HG02884 (cell line): ENCODE data around the gene SH3GL3.

Experiments
- ATAC-seq: cut with Tn5 transposase; IDR thresholded peaks from one replicate; pipeline ENCODE4 v1.9.1; 2021; ENCODE audit warnings: mild to moderate bottlenecking, moderate library complexity; ENCODE audit not compliant: unreplicated experiment

Gene SH3GL3

DNA sequence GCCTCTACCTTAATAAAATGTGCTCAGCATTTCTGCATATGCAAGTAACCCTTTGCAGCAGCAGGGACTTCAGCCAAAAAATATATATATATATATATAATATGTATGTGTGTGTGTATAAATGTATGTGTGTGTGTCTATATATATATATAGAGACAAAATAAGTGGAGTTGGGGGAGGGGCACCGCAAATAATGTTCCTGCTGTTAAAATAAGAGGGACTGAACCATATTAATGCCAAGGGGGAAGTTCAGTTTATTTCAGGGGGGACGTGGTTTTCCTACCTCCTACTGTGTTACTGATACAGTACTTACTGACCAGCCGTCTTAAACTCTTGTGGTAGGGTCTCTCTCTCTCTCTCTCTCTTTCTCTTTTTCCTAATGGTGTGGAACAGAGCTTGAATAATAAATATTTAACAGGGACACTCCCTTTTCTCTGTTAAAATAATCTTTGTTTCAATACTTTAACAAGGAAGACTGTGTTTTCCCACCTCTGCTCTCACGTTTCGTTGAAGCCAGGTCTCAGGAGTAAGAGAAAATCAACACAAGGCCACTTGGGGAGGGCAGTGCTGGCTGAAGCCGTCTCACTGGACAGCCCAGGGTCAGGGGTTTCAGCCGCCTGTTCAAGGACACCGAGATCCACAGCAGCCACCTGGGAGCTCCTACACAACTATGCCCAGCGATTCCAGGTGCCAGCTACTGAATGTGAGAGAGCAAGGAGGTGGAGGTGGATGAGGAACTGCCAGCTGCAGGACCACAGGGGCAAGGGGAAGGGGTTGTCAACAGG is 164.0 kb downstream of the SH3GL3 start:
- no peak for ATAC-seq

DNA sequence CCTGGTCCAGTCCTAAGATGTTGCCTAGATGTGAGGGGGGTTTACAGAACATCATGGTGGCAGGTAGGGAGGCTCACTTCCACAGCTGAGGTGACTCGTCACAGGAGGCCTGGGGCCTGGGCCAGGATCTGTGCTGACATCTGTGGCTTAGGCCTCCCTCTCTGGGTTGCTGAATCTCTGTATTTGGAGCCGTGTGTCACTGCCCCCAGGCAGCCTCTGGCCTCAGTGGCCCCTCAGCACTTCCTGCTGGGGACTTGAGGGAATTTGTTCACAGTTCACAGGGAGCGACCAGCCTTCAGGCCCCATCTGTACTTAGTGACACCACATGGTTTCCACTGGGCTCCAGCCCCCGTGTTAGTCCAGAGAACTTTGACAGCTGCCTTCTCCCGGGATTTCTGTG is 165.1 kb downstream of the SH3GL3 start:
- no peak for ATAC-seq

DNA sequence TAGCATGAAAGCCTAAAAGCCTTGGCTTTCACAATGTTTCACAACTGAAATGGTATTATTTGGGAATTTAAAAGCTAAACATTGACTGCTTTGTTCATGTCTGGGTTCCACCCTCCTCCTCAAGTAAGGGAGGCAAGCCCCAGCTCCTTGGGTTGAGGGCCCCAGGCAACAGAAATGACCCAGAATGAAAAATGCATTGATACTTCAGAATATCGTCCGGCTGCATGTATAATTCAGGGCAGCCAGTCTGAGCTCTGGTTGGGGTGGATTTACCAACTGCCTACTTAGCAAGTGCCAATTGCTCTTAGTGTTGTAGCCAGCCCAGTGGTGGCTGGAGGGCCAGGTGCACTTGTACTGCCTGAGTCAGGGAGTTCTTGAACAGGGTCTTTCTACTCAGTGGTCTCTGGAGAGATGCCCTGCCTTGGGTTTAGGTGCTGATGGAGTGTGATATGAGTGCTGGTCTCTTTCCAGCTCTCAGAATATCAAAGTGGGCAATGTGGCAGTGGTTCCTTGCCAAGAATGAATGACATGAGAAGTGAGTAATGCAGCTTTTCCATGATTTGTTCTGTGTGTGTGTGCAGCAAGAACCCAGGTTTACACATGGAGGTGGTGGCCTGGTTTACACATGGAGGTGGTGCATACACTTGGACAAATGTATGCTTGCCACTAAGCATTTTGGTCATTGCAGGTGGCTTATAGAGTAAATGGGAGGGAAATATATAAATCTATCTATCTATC is 165.9 kb downstream of the SH3GL3 start:
- no peak for ATAC-seq

DNA sequence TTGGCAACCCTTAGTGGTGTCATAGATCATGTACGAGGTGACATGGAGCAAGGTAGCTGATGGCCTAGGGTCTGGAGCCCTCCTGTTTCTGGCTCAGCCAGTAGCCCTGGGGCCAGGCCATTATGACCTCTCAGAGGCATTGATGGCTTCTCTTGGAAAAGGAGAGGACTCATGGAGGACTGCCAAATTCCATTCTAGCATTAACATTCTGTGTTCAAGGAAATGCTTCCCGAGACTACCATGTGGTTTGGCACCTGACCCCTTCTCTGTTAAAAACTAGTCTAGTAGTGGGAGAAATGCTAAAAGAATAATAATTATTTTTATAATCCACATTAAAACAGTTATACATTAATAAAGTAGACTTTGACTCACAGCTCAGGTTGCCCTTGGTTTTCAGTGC is 166.6 kb downstream of the SH3GL3 start:
- no peak for ATAC-seq

DNA sequence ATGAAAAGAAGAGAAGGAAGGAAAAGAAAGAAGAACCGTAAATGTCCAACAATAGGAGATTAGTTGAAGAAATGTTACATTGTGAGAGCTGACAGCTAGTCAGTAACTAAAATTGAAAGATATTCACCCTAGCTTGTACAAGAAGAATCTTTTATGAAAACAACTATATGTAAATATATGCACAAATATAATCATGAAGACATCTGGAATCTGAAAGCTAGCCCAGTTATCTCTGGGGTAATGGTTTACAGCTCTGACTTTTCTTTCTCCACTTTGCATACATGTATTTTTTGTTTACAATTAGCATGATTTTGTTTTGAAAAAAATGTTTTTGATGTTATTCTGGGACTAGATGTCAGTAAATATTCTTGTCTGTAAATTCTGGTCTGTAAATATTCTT is 169.7 kb downstream of the SH3GL3 start:
- ATAC-seq, result no peak

DNA sequence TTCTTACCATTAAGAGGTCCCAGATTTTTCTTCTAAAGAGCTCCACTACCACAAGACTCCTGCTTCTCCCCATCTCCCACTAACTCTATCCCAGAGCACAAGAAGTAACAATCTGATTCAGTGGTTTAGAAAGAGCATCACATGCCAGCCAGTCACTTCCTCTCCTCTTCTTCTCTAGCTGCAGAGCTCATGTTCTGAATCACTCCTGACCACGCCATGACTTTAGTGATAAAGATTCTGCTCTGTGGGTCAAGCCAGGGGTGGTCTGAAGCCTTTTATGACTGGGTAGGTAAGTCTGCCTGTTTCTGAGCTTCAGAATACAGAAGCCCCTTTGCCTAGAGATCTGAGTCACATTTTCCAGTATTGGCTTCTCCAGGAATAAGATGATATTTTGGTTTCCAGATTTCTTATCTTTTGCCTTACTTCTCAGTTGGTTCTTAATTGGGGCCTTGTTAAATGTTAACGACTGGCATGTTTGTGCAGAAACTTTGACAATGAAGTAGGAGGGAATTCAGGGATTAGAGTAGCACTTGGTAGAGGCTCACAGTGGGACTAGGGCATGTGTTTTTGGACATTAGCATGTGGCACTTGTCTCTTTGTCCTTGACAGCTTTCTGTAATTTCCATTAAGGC is 179.1 kb downstream of the SH3GL3 start:
- no peak for ATAC-seq

DNA sequence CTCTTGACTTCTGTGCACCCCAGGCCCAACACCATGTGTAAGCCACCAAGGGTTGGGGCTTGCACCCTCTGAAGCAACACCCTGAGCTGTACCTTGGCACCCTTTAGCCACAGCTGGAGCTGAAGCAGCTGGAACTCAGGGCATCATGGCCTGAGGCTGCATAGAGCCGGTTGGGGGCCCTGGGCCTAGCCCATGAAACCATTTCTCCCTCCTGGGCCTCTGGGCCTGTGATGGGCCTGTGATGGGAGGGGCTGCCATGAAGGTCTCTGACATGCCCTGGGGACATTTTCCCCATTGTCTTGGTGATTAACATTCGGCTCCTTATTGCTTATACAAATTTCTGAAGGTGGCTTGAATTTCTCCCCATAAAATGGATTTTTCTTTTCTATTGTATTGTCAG is 184.4 kb downstream of the SH3GL3 start:
- no peak for ATAC-seq

DNA sequence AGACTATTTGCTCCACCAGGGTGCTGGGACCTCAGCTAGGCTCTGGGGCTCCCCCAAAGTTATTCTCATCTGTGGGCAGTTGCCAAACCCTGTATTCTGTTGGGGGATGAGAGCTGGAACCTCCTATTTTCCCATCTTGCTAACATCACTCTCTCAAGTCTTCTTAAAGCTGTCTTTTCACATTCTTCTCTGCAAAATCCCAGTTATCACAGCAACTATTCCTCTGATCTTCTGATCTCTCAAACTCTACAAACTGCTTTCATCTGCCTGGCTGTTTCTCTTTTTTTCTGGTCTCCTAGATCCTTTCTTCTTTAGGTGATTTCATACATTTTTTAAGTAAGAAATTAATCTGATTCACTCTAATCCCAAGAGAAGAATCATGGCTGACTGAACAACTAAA is 196.1 kb downstream of the SH3GL3 start:
- no peak for ATAC-seq

DNA sequence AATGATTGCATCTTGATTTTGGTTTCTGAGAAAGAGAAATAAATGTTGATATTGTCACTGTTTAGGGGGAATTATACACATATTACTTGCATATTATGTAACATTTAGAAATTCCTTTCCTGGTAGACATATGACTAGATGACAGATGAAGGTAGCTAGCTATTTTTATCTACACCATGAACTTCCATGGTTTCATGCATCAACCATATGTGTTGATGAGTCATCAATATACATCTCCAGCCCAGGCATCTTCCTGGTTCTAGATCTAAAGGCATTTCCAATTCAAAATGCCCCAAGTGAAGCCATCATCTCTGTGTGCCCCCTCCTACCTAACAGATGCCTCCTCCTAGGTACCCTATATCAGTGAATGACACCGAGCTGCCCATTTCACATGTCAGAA is 197.3 kb downstream of the SH3GL3 start:
- no peak for ATAC-seq

DNA sequence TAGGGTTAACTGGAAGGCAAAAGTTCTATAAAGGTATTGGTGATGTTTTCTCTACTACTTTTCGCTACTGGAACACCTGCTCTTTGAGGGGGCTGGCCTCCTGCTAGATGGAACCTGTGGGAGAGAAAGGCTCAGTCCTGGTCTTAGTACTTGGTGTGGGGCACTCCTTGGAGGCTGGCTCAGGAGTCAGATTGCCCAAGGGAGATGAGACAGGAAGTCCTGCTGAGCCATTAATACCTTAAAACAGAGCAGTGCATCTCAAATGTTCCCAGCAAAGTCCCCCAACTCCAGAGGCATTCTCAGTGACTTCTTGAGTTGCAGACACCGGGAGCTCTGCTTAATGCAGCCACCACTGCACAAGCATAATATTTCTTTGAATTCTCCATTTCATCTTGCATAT is 203.7 kb downstream of the SH3GL3 start:
- no peak for ATAC-seq

DNA sequence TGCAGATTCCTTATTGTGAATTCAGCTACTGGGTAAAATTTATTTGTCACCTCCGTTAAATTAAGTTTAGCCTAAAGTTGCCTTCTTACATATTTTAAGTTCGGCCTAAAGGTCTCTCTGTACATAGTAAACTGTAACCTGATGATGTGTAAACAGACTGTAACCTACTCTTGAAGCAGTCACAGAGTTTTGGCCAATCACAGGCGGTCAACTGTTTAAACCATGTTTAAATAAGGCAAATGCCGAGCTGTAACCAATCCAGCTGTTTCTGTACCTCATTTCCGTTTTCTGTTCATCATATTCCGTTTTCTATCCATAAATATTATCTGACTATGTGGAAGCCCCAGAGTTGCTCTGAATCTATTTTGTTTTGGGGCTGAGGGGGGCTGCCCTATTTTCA is 204.4 kb downstream of the SH3GL3 start:
- ATAC-seq, result no peak

DNA sequence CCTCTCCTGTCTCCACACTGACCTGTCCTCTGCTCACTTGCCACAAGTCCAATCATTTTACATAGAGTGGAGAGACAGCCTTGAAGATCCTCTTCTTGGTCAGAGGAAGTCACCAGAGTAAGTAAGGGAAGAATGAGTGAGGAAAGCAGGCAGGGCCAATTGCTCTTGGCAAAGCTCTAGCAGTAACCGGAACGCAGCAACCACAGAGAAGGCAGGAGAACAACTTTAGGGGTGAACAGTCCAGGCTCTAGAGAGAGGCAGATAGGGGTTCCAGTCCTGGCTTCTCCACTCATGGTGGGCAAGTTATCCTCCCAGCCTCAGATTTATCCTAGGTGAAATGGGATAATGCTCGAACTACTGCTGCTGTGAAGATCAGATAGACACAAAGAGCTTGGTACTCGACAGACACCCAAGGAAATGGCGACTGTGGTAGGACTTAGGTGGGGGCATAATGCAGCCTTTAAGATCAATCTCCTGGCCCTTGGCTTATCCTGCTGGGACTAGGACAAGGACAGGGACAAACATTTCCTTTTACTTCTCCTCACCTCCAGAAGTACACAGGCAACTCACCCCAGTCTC is 205.6 kb downstream of the SH3GL3 start:
- ATAC-seq, result no peak

DNA sequence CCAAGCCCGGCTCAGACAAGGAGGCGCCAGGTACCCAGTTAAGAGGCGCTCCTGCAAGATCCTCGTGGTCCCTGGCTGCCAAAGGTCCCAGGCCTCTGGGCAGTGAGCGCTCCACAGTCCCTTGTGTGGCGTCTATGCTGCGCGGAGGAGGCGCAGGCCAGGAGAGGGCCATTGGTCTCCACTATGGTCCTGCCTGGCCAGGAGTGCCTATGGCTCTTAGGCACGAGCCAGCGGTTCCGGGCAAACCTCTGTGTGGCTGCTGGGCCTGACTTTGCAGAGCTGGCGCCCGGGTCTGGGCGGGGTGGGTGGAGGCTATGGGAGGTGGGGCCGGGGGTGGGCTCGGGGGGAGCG is 206.1 kb downstream of the SH3GL3 start:
- ATAC-seq, result no peak

DNA sequence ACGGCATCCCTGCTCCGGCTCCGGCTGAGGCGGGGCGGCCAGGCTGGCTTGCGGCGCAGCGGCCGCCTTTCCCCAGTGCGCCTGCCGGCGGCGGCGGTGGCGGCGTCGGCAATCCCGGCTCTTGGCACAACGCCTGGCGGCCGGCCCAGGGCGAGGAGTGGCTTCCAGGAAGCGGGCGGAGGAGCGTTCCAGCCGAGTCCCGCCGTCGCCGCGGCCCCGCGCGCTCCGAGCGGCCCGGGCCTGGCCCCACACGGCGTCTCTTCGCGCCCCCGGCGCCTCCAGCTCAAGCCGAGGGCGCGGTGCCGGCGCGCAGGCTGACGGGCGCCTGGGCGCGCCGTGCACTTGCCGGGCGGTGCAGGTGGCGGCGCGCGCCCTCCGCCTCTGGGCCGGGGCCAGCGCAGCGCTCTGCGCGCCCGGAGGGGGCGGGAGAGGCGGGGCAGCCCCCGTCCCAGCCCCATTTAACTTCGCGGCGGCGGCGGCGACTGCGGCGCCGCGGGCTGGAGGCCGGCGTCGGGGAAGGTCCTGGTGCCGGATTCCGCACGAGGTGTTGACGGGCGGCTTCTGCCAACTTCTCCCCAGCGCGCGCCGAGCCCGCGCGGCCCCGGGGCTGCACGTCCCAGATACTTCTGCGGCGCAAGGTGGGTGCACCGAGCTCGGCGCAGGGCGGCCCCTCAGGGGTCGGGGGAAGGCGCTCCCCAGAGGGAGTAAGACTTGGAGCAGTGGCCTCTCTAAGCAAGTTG is 206.7 kb downstream of the SH3GL3 start, which contains the start of gene ADAMTSL3:
Gene ADAMTSL3 (plus strand): TSS at position 485 of the 740 bp plus-strand sequence. CDS start 1,639 bp downstream, outside the sequence.
- ATAC-seq, result no peak

DNA sequence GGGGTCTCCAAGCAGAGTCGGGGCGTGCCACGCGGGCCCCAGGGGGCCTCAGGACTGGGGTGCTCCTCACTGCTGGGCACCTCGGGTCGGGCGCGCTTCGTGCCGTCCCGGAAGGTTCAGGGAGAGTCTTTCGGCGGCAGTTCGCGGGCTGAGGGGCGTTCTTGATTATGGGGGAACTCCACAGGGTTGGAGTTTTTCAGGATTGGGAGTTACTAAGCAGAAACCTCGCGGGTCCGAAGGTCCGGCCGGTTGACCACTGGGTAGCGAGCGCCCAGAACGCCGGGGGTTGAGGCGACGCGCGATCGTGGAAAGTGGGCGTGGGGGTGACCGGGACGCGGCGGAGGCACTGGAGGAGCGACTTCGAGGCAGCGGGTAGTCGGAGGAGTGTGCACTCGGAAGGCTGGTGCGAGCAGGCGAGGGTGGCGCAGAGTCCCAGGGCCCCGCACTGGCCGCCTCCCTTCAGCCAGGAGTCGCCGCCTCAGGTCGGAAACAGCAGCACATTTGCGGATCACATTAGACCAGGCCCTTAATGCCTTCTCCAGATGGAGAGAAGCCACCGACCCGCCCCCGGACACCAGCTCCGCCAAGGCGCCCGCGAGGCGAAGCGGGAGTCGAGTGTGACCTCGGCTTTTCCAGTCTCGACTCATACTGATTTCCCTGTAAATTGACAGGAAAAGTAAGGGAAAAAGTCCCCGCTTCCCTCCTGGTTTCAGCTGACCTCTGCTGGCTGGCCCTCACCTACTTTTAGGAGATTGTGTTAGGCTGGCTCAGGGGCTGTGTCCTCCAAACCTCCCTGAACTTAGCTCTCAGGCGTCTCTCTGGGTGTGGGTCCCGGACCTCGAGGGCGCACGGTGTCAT is 207.5 kb downstream of the SH3GL3 start:
- ATAC-seq, result no peak

DNA sequence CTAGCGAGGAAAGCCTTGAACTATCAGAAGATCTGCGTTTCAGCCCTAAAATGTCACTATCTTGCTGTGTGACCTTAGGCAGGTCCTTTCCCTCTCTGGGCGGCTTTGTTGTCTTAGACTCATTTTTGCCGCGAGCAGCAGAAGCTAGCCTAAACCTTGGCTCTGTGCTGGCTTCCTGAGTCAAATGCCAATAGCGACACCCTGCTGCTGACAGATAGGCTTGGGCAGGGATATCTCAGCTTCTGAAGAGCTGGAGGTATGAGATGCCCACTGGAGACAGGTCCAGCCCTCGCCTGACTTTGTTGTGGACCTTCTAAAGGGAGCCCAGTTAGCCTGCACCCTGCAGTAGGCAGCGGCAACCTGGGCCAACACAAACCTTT is 208.1 kb downstream of the SH3GL3 start:
- ATAC-seq, result no peak

DNA sequence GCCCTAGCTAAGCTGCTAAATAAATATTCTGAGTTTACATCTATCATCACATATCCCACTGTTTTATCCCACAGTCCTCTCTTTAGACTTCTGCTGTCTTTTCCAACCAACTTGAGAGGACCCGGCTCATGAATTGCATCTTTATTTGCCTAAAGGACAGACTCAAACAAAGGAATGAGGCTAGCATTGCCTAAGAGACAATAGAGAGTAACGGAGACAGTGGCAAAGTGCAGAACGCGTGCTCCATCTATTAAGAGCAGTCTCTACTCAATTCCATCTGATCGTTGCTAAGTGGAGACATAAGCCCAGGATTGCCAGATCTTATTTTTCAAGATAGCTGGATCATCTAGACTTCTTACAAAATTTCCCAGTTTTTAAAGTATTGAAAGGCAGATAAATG is 209.1 kb downstream of the SH3GL3 start:
- ATAC-seq, result no peak

DNA sequence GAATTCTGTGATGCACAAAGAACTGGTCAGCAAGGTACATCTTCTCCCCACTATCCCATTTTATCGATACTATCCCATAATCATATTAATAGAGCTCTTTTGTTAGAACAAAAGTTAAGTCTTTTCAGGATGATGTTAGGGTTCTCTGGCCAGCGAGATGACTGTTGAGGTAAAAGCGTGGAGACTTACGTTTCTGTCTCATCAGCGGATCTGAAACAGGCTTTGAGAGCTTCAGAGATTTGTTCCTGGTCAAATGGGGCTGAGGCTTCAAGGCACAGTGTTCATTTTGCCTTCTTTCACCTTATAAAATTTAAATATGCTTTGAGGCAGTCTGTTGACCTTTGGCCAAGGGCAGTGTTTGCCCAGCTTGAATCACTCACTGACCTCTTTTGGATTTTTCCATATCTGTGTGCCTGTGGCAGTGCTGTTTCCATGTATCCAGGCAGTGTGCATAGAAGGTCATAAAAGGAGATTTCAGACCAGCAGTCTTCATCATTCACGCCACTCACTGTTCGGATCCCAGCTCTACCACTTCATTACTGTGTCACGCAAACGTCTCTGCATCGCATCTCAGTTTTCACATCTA is 209.9 kb downstream of the SH3GL3 start:
- ATAC-seq, result no peak

DNA sequence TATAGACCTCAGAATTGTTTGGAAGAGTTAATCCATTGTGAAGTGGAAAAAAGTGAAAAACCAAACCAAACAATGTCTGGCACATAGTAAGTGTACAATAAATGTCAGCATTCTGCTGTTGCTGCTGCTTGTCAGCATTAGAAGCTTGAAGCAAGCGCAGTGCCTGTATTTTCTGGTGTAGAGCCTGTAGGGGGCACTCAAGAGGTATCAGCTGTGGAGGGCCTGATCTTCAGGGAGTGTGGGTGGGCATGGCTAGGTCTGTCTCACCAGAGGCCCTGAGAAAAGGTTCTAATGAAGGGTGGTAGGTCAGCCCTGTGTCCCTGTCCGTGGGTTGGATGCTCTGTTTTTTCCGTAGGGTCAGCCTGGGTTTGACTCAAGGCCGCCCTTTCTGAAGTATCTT is 210.4 kb downstream of the SH3GL3 start:
- no peak for ATAC-seq
